HEK293 (cell line): ENCODE measurements around the gene BET1L.
"Not testable (repeated sequence)": the region's sequence is repeated elsewhere in the genome, so short reads cannot be mapped to it uniquely, and the experiment has no call there.

Source experiments
- CTCF ChIA-PET: fragments of 350-600 bp; formaldehyde crosslinking; extraction: SDS; loops from one replicate; lab custom pipeline; 2021; ENCODE audit warnings: antibody characterized with exemption; lab: Yijun Ruan, JAX
- POLR2A ChIA-PET: fragments of 300-600 bp; formaldehyde crosslinking; extraction: SDS; loops from one replicate; lab custom pipeline; 2020; ENCODE audit warnings: antibody characterized with exemption, inconsistent platforms; lab: Yijun Ruan, JAX
- H3K27ac ChIP-seq: fragments of 200-500 bp; sonication (Bioruptor generic); 2 replicates; pipeline ENCODE4 v1.5.1; 2014; ENCODE audit warnings: low read depth, low read length, control low read depth, inconsistent platforms; ENCODE audit errors: extremely low read depth
- H3K36me3 ChIP-seq, 2 experiments: fragments of 200-500 bp in 1 of 2; sonication (Bioruptor generic) in 1 of 2; 1 replicate in 1 of 2; 2 replicates in 1 of 2; pipeline ENCODE4 v1.5.1; 2014 to 2017; ENCODE audit warnings: inconsistent platforms in 2 of 2, low read length in 2 of 2; ENCODE audit not compliant: control insufficient read depth in 2 of 2, insufficient read depth in 1 of 2
- H3K4me1 ChIP-seq: fragments of 200-500 bp; sonication (Bioruptor generic); 2 replicates; pipeline ENCODE4 v1.5.1; 2014; ENCODE audit warnings: mild to moderate bottlenecking, low read length, inconsistent platforms; ENCODE audit not compliant: control insufficient read depth, insufficient read depth
- H3K4me3 ChIP-seq: 2 replicates; pipeline ENCODE4 v1.5.1; 2011; ENCODE audit warnings: low read depth, mild to moderate bottlenecking, control low read depth, low read length, moderate library complexity
- H3K9me3 ChIP-seq: fragments of 200-500 bp; sonication (Bioruptor generic); 2 replicates; pipeline ENCODE4 v1.5.1; 2014; ENCODE audit warnings: low read depth, low read length, inconsistent platforms; ENCODE audit not compliant: control insufficient read depth, insufficient read depth
- GLI2 ChIP-seq: fragments of 450-650 bp; formaldehyde crosslinking; IDR thresholded peaks from 2 replicates; pipeline ENCODE4; 2017; ENCODE audit warnings: missing biosample characterization, missing genetic modification characterization, low read depth, borderline replicate concordance
- OSR2 ChIP-seq: fragments of 450-650 bp; formaldehyde crosslinking; IDR thresholded peaks from 2 replicates; pipeline ENCODE4 v1.5.1; 2016; ENCODE audit warnings: missing biosample characterization, missing genetic modification characterization
- SP7 ChIP-seq: fragments of 450-650 bp; formaldehyde crosslinking; IDR thresholded peaks from 2 replicates; pipeline ENCODE4 v1.5.1; 2016; ENCODE audit warnings: missing biosample characterization, missing genetic modification characterization
- ZFP3 ChIP-seq: fragments of 450-650 bp; formaldehyde crosslinking; IDR thresholded peaks from 2 replicates; pipeline ENCODE4 v1.5.1; 2016; ENCODE audit warnings: low read depth, missing biosample characterization, missing genetic modification characterization
- ZNF175 ChIP-seq: fragments of 450-650 bp; formaldehyde crosslinking; IDR thresholded peaks from 2 replicates; pipeline ENCODE4 v1.5.1; 2016; ENCODE audit warnings: missing biosample characterization, missing genetic modification characterization
- ZNF184 ChIP-seq: fragments of 450-650 bp; IDR thresholded peaks from 2 replicates; pipeline ENCODE4 v1.5.1; 2018; ENCODE audit warnings: missing biosample characterization, mild to moderate bottlenecking, missing genetic modification characterization
- ZNF23 ChIP-seq: fragments of 450-650 bp; formaldehyde crosslinking; IDR thresholded peaks from 2 replicates; pipeline ENCODE4 v1.5.1; 2016; ENCODE audit warnings: missing biosample characterization, missing genetic modification characterization, borderline replicate concordance
- ZNF274 ChIP-seq, 2 experiments: fragments of 200-500 bp in 1 of 2; fragments of 450-650 bp in 1 of 2; sonication (Bioruptor generic) in 1 of 2; formaldehyde crosslinking in 1 of 2; IDR thresholded peaks; 2 replicates each; pipeline versions ENCODE4 v1.5.1 to v1.6.1; 2014 to 2016; ENCODE audit warnings: borderline replicate concordance in 1 of 2, inconsistent platforms in 1 of 2, low read length in 1 of 2, missing biosample characterization in 1 of 2, missing genetic modification characterization in 1 of 2
- ZNF391 ChIP-seq: fragments of 450-650 bp; formaldehyde crosslinking; IDR thresholded peaks from 2 replicates; pipeline ENCODE4 v1.5.1; 2016; ENCODE audit warnings: low read depth, missing biosample characterization, missing genetic modification characterization, borderline replicate concordance
- ZNF416 ChIP-seq: fragments of 450-650 bp; formaldehyde crosslinking; IDR thresholded peaks from 2 replicates; pipeline ENCODE4 v1.5.1; 2016; ENCODE audit warnings: missing biosample characterization, missing genetic modification characterization
- ZNF549 ChIP-seq: fragments of 450-650 bp; IDR thresholded peaks from 2 replicates; pipeline ENCODE4 v1.5.1; 2018; ENCODE audit warnings: missing biosample characterization, missing genetic modification characterization, mild to moderate bottlenecking, inconsistent platforms, moderate library complexity
- ZNF596 ChIP-seq: fragments of 450-650 bp; IDR thresholded peaks from 2 replicates; pipeline ENCODE4 v1.5.0; 2018; ENCODE audit warnings: missing biosample characterization, mild to moderate bottlenecking, missing genetic modification characterization, moderate library complexity
- TF ChIP-seq, protein P1 (sequence below): sonication (generic); formaldehyde crosslinking; IDR thresholded peaks from 2 replicates; pipeline ENCODE4 v1.8.1; 2022; ENCODE audit warnings: mild to moderate bottlenecking, moderate library complexity, missing genetic modification reagents
- TF ChIP-seq, protein P2 (sequence below): fragments of 450-650 bp; formaldehyde crosslinking; IDR thresholded peaks from 2 replicates; pipeline ENCODE4 v1.5.1; 2016; ENCODE audit warnings: missing biosample characterization, missing genetic modification characterization

The BET1L gene

DNA sequence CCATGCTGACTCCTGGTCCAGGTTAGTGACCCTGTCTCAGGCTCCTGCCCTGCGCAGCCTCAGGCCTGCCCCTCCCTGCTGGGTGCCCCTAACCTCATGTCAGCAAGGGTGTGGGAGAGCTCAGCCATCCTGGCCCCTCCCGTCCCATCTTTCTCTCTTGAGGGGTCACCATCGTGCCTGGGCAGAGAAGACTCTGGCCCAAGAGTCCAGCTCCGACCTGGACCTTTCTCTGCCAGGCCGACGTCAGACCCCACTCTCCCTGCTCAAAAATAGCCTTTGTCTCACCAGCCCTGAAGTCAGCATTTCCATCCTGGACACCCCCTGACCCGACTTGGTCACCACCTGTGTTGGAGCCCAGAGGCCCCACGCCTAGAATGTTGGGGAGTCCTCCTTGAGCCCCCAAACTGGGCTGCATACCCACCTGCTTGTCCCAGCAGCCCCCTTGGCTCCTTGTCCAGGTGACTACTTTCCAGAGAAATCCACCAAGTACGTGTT lies 9.4 kb downstream of the BET1L start:
- POLR2A ChIA-PET = no interaction called here

DNA sequence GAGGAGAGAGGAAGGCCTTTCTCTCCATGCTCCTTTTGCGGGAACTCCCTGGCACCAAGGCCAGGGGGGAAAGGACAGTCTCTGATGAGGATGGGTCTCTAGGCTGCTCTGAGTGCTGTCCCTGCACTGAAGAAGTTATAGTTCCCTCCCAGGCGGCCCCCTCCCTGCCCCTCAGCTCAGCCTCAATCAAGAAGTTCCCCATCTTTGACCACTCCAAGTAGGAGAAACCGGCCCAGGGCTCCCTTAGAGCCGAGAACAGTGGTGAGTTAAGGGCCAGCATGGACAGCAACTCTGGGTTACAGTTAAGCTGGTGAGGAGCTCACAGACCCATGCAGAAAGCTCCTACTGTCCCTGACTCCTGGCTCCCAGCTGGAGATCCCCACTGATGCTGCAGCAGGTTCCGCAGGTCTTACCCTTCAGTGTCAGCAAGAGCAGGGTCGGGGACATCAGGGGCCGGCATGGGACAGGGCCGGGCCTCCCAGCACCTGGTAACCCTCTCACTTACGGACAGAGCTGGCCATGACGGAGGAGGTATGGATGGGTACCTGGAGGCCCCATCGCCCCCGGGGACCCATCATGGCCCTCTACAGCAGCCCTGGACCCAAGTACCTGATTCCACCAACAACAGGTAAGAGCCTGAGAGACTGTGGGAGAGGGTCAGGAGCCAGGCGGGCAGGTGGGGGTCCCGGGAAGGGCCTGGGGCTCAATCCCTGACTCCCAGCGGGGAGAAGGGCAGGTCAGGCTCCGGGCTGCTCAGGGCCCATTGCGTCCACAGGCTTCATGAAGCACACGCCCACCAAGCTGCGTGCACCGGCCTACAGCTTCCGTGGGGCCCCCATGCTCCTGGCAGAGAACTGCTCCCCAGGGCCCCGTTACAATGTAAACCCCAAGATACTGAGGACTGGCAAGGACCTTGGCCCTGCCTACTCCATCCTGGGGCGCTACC lies 10.1 kb downstream of the BET1L start:
- ChIA-PET CTCF (interaction anchor here (0.5 kb wide), 1 partner anchor 53 kb away, joined by 3 read pairs; no protein-coding TSS in a partner anchor), POLR2A (interaction anchor here (1.0 kb wide), 1 partner anchor 10 kb away, joined by 4 read pairs; the partner anchor contains the start of genes BET1L and RIC8A)
- Histone ChIP-seq H3K36me3 (peaks cover 0 to 3% of the 10 kb centered on the region in 2 experiments; a peak in 1 of 3 replicates), H3K9me3 (no peaks in the 10 kb centered on the region), H3K4me1 (no peaks in the 10 kb centered on the region)
- TF ChIP-seq, protein P1, sequence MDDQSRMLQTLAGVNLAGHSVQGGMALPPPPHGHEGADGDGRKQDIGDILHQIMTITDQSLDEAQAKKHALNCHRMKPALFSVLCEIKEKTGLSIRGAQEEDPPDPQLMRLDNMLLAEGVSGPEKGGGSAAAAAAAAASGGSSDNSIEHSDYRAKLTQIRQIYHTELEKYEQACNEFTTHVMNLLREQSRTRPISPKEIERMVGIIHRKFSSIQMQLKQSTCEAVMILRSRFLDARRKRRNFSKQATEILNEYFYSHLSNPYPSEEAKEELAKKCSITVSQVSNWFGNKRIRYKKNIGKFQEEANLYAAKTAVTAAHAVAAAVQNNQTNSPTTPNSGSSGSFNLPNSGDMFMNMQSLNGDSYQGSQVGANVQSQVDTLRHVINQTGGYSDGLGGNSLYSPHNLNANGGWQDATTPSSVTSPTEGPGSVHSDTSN = no peak
- no peak for TF ChIP-seq SP7 (tag by site-specific recombination)
- TF ChIP-seq ZNF549 (tag by site-specific recombination) = no peak
- no peak for TF ChIP-seq ZNF184 (tag by site-specific recombination)
- TF ChIP-seq OSR2 (tag by site-specific recombination) = no peak
- TF ChIP-seq, protein P2, sequence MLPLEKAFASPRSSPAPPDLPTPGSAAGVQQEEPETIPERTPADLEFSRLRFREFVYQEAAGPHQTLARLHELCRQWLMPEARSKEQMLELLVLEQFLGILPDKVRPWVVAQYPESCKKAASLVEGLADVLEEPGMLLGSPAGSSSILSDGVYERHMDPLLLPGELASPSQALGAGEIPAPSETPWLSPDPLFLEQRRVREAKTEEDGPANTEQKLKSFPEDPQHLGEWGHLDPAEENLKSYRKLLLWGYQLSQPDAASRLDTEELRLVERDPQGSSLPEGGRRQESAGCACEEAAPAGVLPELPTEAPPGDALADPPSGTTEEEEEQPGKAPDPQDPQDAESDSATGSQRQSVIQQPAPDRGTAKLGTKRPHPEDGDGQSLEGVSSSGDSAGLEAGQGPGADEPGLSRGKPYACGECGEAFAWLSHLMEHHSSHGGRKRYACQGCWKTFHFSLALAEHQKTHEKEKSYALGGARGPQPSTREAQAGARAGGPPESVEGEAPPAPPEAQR (tag by site-specific recombination) = no peak
- no peak for TF ChIP-seq GLI2 (tag by site-specific recombination)
- TF ChIP-seq ZNF274 (IDR thresholded peaks at IDR 0.05; ENCODE audit: low read length) = no peak
- no peak for TF ChIP-seq ZNF274 (tag by site-specific recombination; IDR thresholded peaks at IDR 0.05; ENCODE audit: borderline replicate concordance)
- no peak for TF ChIP-seq ZNF416
- no peak for TF ChIP-seq ZFP3 (tag by site-specific recombination)
- TF ChIP-seq ZNF596 = no peak
- TF ChIP-seq ZNF391 (tag by site-specific recombination) = no peak
- TF ChIP-seq, all 188 proteins: peak for 0
- no peak overlapping the region for H3K4me3 ChIP-seq
- H3K27ac ChIP-seq = no peak overlapping the region

More for the DNA sequence above, 9.4 kb downstream of the BET1L start:
- TF ChIP-seq ZNF175 = no peak
- TF ChIP-seq GLI2 (tag by site-specific recombination) = no peak
- TF ChIP-seq ZNF23 (tag by site-specific recombination) = no peak
- CTCF ChIA-PET = interaction anchor here (0.6 kb wide), 1 partner anchor 254 kb away, joined by 3 read pairs; no protein-coding TSS in a partner anchor
- no peak overlapping the region for H3K4me3 ChIP-seq
- no peaks in the 10 kb centered on the region for H3K9me3 ChIP-seq
- H3K36me3 ChIP-seq = peaks cover 0 to 3% of the 10 kb centered on the region in 2 experiments; a peak in 1 of 3 replicates
- no peaks in the 10 kb centered on the region for H3K4me1 ChIP-seq
- no peak overlapping the region for H3K27ac ChIP-seq

DNA sequence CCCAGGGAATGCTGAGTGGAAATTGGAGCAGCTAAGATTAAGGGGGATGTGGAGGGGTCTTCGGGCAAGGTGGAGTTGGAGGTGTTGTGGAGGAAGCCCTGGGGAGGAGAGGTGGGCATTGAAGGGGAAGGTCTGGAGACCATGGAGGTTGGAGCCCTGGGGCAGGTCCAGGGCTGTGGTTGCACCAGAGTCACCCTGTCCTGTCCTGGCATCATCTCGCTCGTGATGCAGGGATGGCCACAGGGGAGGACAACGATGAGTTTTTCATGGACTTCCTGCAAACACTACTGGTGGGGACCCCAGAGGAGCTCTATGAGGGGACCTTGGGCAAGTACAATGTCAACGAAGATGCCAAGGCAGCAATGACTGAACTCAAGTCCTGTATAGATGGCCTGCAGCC lies 13.7 kb downstream of the BET1L start:
- CTCF ChIA-PET, H3K27ac ChIP-seq, H3K9me3 ChIP-seq, H3K4me3 ChIP-seq, POLR2A ChIA-PET, H3K36me3 ChIP-seq, H3K4me1 ChIP-seq: not testable (repeated sequence)

DNA sequence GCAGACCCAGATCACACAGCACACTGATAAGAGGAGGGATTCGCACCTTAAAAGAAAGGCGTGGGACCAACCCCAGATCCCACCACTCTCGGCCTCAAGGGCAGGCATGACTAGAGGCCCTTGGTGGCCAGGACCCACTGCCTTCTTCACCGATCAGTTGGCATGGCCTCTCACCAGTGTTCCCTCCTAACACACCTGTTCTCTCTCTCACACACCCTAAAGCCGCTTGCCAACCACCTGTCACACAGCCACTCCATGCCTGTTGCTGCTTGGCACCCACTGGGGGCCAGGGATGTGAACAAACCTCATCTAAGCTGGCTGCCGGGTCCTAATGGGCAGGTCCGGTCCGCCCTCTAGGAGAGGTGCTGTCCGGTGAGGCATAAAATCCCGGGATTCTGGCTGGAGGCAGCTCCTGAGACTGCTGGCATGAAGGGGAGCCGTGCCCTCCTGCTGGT lies 14.5 kb downstream of the BET1L start, which contains the start of gene SCGB1C1:
TSS of gene SCGB1C1 (plus strand) at position 405 of the 455 bp plus-strand sequence. CDS start at position 427, 22 bp downstream.
- H3K27ac ChIP-seq, H3K4me1 ChIP-seq, H3K4me3 ChIP-seq, POLR2A ChIA-PET, H3K36me3 ChIP-seq, H3K9me3 ChIP-seq: not testable (repeated sequence)
- CTCF ChIA-PET = interaction anchor here (1.1 kb wide), 1 partner anchor 58 kb away, joined by 4 read pairs; no protein-coding TSS in a partner anchor
